ENCODE measurements around the gene TRAF3.

GRCh38 chr14:102772781-102773570 lies 4.3 kb upstream of the TRAF3 start:
- TF ChIP-seq CTCF (IDR thresholded peaks at IDR 0.05) = no peak
- TF ChIP-seq MAX (CRISPR knock-in tag; IDR thresholded peaks at IDR 0.05) = no peak
- TF ChIP-seq FOXJ3 (CRISPR knock-in tag; IDR thresholded peaks at IDR 0.05; ENCODE audit: borderline replicate concordance) = no peak

Data from WTC11 (cell line).